Transverse colon (tissue), 4 donors: Measurements from ENCODE around the gene PRELID3B. TPM values are rescaled to one million over a fixed set of nuclear protein-coding genes. Genes with fewer than 3 reads are reported as not detected.

Experiments used
- DNase-seq: peaks from one replicate; pipeline ENCODE4 v3.0.0-alpha.2; 2019
- H3K27ac ChIP-seq, 4 donors: fragments of 200-600 bp; sonication (generic); 2 replicates each; pipeline ENCODE4 v1.5.1; 2016 to 2018; ENCODE audit warnings: inconsistent platforms in 4 of 4
- H3K27me3 ChIP-seq: fragments of 200-600 bp; sonication (generic); 2 replicates; pipeline ENCODE4 v1.5.1; 2017; ENCODE audit warnings: inconsistent platforms
- H3K36me3 ChIP-seq, 4 donors: fragments of 200-600 bp; sonication (generic); 2 replicates each; pipeline ENCODE4 v1.5.1; 2017 to 2019; ENCODE audit warnings: inconsistent platforms in 4 of 4
- H3K4me1 ChIP-seq, 4 donors: fragments of 200-600 bp; sonication (generic); 2 replicates each; pipeline ENCODE4 v1.5.1; 2017 to 2020; ENCODE audit warnings: inconsistent platforms in 4 of 4
- H3K4me3 ChIP-seq, 4 donors: fragments of 200-600 bp; sonication (generic); 1 replicate in 1 of 4; 2 replicates in 3 of 4; pipeline versions ENCODE4 v1.5.1 to v1.6.1; 2017 to 2019; ENCODE audit warnings: inconsistent platforms in 4 of 4
- H3K9me3 ChIP-seq, 2 donors: fragments of 200-600 bp; sonication (generic); 2 replicates each; pipeline ENCODE4 v1.5.1; 2017 to 2019; ENCODE audit warnings: inconsistent platforms in 2 of 2
- EP300 ChIP-seq: sonication (generic); formaldehyde crosslinking; IDR thresholded peaks from one replicate; pipeline ENCODE4 v1.6.1; 2017; ENCODE audit warnings: antibody characterized with exemption, low read depth
- POLR2A ChIP-seq: fragments of 450-650 bp; IDR thresholded peaks from one replicate; pipeline ENCODE4 v1.6.1; 2016; ENCODE audit warnings: antibody characterized with exemption, mild to moderate bottlenecking, moderate library complexity
- POLR2AphosphoS5 ChIP-seq, 3 donors: sonication (generic); formaldehyde crosslinking; IDR thresholded peaks; one replicate each; pipeline ENCODE4 v1.6.1; 2016; ENCODE audit warnings: antibody characterized with exemption in 3 of 3
- WGBS, 2 donors: methylation state at CpG; one replicate each; pipeline ENCODE4 v1.1.5; 2018; ENCODE audit warnings: low coverage in 1 of 2; 5-methylcytosine and 5-hydroxymethylcytosine counted together
- in situ Hi-C, 4 donors: fragments of 200-750 bp; cut with MboI; loops; one replicate each; pipeline versions ENCODE4 v1.15.0 to v1.15.1; 2017; ENCODE audit warnings: low sequenced_read_pairs in 3 of 4, low pct_ligation_motif_present in 1 of 4, low pct_unique_long_range_greater_than_20kb in 1 of 4
- intact Hi-C: fragments of 100-400 bp; cut with DNase I; formaldehyde crosslinking; loops from one replicate; pipeline ENCODE4 v1.15.1; 2023; ENCODE audit warnings: low total_unique reads
- total RNA-seq, 4 donors: library from RNA; depleted of rRNA; stranded (reverse); fragments of >200 nt; gene quantifications; one replicate each; pipeline ENCODE4 v1.1.0, GENCODE V29; 2016
- TF ChIP-seq, protein P1 (sequence below), 5 experiments: fragments of 200-600 bp in 3 of 5; fragments of 450-650 bp in 2 of 5; sonication (generic) in 3 of 5; IDR thresholded peaks; 1 replicate in 2 of 5; 2 replicates in 3 of 5; pipeline ENCODE4 v1.5.1; 2016 to 2017; ENCODE audit warnings: antibody characterized with exemption in 5 of 5, inconsistent platforms in 3 of 5, mild to moderate bottlenecking in 2 of 5, moderate library complexity in 1 of 5

Gene PRELID3B
- total RNA-seq, 4 donors from 2014 or later: 25.3 to 119 (median 67.8) TPM

DNA sequence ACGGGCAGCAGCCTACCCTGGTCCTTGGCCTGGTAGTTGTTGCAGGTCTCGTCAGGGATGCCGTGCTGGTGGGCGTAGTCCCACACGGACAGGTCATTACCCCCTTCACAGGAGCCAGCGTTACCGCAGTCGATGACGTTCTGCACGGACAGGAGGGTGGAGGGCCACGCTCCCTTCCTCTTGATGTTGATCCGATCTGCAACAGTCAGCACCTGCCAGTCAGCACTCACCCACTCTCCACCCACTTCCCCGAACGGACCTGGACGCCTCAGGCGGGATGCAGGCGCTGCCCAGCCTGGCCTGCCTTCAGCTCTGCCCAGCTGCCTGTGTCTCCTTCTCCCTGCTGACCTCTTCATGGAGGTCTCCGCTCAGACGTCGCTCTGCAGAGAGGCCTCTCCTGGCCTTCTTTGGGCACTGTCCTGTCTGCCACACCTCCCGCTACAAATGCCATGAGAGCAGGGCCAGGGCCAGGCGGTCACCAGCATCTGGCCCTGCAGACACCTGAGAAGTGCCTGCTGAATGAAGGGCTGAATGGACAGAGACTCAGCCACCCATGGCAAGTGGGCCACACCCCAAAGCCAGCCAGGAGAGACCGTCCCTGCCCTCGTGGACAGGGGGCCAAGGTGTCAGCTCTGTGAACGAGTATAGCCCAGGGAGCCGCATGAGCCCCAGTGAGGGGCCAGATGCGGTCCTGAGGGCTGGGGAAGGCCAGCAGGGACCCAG is 41.0 kb downstream of the PRELID3B start:
- TF ChIP-seq EP300: no peak
- TF ChIP-seq POLR2AphosphoS5 (IDR thresholded peaks at IDR 0.05): no peak
- TF ChIP-seq, protein P1, sequence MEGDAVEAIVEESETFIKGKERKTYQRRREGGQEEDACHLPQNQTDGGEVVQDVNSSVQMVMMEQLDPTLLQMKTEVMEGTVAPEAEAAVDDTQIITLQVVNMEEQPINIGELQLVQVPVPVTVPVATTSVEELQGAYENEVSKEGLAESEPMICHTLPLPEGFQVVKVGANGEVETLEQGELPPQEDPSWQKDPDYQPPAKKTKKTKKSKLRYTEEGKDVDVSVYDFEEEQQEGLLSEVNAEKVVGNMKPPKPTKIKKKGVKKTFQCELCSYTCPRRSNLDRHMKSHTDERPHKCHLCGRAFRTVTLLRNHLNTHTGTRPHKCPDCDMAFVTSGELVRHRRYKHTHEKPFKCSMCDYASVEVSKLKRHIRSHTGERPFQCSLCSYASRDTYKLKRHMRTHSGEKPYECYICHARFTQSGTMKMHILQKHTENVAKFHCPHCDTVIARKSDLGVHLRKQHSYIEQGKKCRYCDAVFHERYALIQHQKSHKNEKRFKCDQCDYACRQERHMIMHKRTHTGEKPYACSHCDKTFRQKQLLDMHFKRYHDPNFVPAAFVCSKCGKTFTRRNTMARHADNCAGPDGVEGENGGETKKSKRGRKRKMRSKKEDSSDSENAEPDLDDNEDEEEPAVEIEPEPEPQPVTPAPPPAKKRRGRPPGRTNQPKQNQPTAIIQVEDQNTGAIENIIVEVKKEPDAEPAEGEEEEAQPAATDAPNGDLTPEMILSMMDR (IDR thresholded peaks at IDR 0.05): no peak
- no peak for TF ChIP-seq POLR2A

DNA sequence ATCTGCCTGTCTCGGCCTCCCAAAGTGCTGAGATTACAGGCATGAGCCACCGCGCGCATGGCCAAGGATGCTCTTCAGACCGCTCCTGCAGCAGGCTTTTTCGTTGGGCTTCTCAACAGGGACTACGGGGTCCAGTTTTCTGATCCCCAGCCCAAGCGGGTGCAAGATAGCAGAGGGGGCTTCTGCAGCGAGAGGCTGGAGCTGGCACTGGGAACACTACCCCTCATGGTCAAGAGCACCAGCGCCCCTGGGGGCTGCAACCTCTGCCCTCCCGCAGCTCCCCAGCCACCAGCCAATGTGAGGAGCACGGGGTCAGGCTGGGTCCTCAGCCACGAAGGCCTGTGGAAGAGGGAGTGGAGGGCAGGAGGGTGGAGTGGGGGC is 41.5 kb downstream of the PRELID3B start:
- H3K4me1 ChIP-seq: peaks cover 21 to 31% (median 22%) of the 10 kb centered on the region in 4 donors
- no peaks in the 10 kb centered on the region for H3K9me3 ChIP-seq
- no peak for DNase-seq
- intact Hi-C loops: no loop called here
- H3K4me3 ChIP-seq: no peak overlapping the region
- H3K27me3 ChIP-seq: no peaks in the 10 kb centered on the region
- H3K36me3 ChIP-seq: peaks cover 0 to 32% (median 12%) of the 10 kb centered on the region in 4 donors
- TF ChIP-seq POLR2A (no peak), EP300 (no peak), POLR2AphosphoS5 (IDR thresholded peaks at IDR 0.05) (no peak)
- TF ChIP-seq, protein P1 (IDR thresholded peaks at IDR 0.05): no peak
- H3K27ac ChIP-seq: no peak overlapping the region
- WGBS, 2 donors: 89% methylated on average over 10 of the region's 13 CpGs; no CpG with 5 or more reads in 1 of the 2 donors
- in situ Hi-C loops: no loop called here

More for the DNA sequence above, 41.0 kb downstream of the PRELID3B start:
- Histone ChIP-seq H3K4me3 (no peak overlapping the region), H3K36me3 (peaks cover 0 to 26% (median 9%) of the 10 kb centered on the region in 4 donors), H3K27ac (no peak overlapping the region), H3K27me3 (no peaks in the 10 kb centered on the region), H3K4me1 (peaks cover 22 to 36% (median 25%) of the 10 kb centered on the region in 4 donors), H3K9me3 (no peaks in the 10 kb centered on the region)
- intact Hi-C loops (no loop called here), in situ Hi-C loops (no loop called here)
- DNase-seq: no peak
- WGBS, 2 donors: 90 to 94% methylated on average over 4 to 26 of the region's 27 CpGs

- WGBS, 2 donors: 67% methylated on average over 3 of the region's 3 CpGs; no CpG with 5 or more reads in 1 of the 2 donors
- Histone ChIP-seq H3K4me3 (no peak overlapping the region), H3K27me3 (no peaks in the 10 kb centered on the region), H3K36me3 (peaks cover 0 to 37% (median 14%) of the 10 kb centered on the region in 4 donors), H3K9me3 (no peaks in the 10 kb centered on the region), H3K4me1 (peaks cover 14 to 24% (median 15%) of the 10 kb centered on the region in 4 donors), H3K27ac (no peak overlapping the region)
- no peak for TF ChIP-seq EP300
- no peak for TF ChIP-seq POLR2A
- intact Hi-C loops (no loop called here), in situ Hi-C loops (no loop called here)
- no peak for DNase-seq
Observed at GRCh38 chr20:59000326-59000725, 42.3 kb downstream of the PRELID3B start.

DNA sequence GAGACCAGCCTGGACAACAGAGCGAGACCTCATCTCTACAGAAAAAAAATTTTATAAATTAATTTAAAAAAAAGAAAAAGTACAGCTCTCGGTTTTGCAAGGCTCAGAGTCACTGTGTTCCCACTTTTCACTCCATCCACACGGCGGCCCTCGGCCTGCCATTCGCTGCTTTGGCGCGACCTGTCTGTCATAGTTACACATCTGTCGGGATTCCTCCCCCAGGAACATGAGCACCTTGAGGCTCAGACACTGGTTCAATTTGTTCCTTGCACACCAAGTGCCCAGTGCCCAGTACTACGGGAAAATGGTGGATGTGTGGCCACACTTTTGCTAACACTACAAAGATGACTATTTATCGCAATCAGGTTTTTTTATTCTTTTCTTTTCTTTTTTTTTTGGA is 43.9 kb downstream of the PRELID3B start:
- H3K4me3 ChIP-seq: no peak overlapping the region
- H3K9me3 ChIP-seq: no peaks in the 10 kb centered on the region
- H3K27ac ChIP-seq: no peak overlapping the region
- intact Hi-C loops (no loop called here), in situ Hi-C loops (no loop called here)
- H3K4me1 ChIP-seq: peaks cover 0 to 9% (median 0%) of the 10 kb centered on the region in 4 donors
- WGBS, 2 donors: 85 to 86% methylated on average over 11 of the region's 11 CpGs
- no peaks in the 10 kb centered on the region for H3K27me3 ChIP-seq
- TF ChIP-seq, protein P1 (IDR thresholded peaks at IDR 0.05): no peak
- TF ChIP-seq POLR2A: no peak
- no peak for TF ChIP-seq POLR2AphosphoS5 (IDR thresholded peaks at IDR 0.05)
- no peak for TF ChIP-seq EP300
- DNase-seq: peak; percentile 3
- peaks cover 0 to 39% (median 17%) of the 10 kb centered on the region in 4 donors for H3K36me3 ChIP-seq
